Spleen (tissue), 7 donors: ENCODE results near the gene CIITA.

Experiments used
- CTCF ChIP-seq, 11 experiments: fragments of 200-600 bp in 7 of 11; fragments of 450-650 bp in 4 of 11; sonication (generic) in 4 of 11; IDR thresholded peaks in 8 of 11; conservative IDR thresholded peaks in 3 of 11; 1 replicate in 7 of 11; 2 replicates in 4 of 11; pipeline versions ENCODE4 v1.4.0 to v1.8.0; 2016 to 2021; ENCODE audit warnings: antibody characterized with exemption in 11 of 11, inconsistent platforms in 4 of 11, mild to moderate bottlenecking in 1 of 11
- POLR2AphosphoS5 ChIP-seq, 3 donors: sonication (generic); formaldehyde crosslinking; IDR thresholded peaks; one replicate each; pipeline ENCODE4 v1.5.1; 2017; ENCODE audit warnings: antibody characterized with exemption in 3 of 3
- donor health status: DM: no; HTN: no; CAD: no; lungs with moderate emphysema.
- donor health status: DM: no; HTN: no; CAD: no.
- donor health status: DM: no; HTN: no; CAD: no.

GRCh38 chr16:10980813-10981212 lies 103.8 kb downstream of the CIITA start:
- TF ChIP-seq POLR2AphosphoS5 (IDR thresholded peaks at IDR 0.05) (no peak), CTCF (IDR thresholded peaks at IDR 0.05 in 8 of 11, conservative IDR thresholded peaks at IDR 0.05 in 3 of 11) (no peak)
